NCI-H345 treated with DMSO at 0.1 percent for 48 hours (cell line): ENCODE results near the gene ZFAND3.

Experiments
- DNase-seq: peaks from one replicate; lab custom pipeline; 2025; ENCODE audit not compliant: unreplicated experiment; lab: John Stamatoyannopoulos, UW

Gene ZFAND3, protein sequence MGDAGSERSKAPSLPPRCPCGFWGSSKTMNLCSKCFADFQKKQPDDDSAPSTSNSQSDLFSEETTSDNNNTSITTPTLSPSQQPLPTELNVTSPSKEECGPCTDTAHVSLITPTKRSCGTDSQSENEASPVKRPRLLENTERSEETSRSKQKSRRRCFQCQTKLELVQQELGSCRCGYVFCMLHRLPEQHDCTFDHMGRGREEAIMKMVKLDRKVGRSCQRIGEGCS

DNA sequence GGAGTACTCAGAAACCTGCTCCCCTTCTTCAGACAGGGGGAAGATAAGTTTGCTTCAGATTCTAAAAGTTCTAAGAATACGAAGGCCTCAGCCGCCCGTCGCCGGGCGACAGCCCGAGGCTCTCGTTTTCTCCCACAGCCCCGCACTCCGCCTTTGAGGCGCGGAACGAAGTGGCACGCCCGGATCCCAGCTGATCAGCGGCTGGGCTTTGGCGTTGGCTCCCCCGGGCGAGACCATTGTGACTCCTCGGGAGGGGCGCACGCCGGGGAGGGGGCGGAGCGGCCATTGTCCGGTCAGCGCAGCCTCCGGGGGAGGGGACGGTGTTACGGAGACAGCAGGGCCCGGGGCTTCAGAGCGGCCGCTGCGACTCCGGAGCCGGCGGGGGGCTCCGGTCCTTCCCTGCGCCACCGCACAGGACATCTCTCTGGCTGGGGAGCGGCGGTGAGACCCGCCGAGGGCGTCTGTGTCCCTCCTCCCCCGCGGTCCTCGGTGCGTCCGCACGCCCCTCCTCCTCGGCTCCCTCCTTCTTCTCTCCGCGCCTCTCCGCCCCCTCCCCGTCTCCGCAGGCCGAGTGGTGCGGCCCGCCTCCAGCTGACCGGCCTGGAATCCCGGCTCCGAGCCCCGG lies at the start of gene ZFAND3:
Gene ZFAND3 (plus strand): TSS at position 551 of the 625 bp plus-strand sequence. CDS start 219 bp downstream, outside the sequence.
- DNase-seq: peak; percentile 92

DNA sequence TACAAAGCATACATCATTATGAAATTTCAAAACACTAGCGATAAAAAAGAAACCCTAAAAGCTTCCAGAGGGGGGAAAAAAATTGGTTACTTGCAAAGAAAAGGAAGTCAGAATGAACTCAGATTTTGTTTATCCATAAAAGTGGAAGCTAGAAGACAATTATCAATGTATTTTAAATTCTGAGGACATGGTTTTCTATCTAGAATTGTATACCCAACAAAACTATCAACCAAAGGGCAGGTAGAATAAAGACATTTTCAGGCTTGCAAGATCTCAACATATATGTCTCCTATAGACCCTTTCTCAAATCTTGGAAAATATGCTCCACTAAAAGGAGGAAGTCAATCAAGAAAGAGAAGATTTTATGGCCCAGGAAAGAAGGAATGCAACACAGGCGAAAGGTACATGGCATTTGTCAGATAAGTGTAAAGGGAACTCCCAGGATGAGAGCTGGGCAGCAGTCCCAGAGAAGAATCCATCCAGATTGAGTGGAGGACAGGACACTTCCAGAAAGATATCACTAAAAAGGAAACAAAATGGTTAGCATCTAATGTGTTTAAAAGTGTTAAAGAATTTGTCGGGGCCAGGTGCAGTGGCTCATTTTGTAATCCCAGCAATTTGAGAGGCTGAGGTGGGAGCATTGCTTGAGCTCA lies 45.4 kb upstream of the ZFAND3 start:
- DNase-seq: no peak

DNA sequence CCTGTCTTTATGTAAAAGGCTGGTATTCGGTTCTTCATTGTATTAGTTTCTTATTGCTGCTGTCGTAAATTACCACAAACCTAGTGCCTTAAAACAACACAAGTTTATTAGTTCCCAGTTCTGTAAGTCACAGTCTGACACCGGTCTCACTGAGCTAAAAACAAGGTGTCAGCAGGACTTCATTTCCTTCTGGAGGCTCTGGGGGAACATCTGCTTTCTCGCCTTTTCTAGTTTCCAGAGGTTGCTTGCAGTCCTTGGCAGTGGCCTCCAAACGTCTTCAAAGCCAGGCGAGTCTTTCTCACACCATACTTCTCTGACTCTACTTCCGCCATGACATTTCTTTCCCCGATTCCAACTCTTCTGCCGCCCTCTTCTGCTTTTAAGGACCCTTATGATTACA lies 43.0 kb upstream of the ZFAND3 start:
- DNase-seq: no peak

DNA sequence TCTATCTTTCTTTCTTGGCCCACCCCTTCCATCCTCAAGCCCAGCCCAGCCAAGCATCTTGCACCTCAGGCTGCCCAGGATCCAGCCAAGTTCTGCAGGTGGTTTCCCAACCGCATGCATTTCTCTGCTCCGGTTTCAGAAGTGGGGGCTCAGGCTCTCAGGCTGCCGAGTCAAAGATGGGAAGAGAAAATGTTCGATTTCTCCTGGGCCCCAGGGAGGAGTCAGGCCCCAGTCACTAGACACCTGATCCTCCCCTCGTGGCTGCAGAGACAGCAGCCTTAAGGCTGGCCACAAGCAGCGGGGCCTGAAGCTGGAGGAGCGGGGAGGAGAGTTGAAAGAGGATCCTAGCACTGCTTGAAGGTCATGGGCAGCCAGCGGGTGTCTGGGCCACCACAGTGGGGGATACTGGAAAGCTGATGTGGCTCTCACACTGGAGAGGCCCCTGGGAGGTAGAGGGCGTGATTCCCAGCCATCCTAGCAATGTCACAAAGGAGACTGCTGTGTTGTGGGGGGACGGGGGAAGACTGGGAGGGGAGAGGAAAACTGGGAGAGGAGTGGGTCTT lies 42.2 kb upstream of the ZFAND3 start:
- no peak for DNase-seq

DNA sequence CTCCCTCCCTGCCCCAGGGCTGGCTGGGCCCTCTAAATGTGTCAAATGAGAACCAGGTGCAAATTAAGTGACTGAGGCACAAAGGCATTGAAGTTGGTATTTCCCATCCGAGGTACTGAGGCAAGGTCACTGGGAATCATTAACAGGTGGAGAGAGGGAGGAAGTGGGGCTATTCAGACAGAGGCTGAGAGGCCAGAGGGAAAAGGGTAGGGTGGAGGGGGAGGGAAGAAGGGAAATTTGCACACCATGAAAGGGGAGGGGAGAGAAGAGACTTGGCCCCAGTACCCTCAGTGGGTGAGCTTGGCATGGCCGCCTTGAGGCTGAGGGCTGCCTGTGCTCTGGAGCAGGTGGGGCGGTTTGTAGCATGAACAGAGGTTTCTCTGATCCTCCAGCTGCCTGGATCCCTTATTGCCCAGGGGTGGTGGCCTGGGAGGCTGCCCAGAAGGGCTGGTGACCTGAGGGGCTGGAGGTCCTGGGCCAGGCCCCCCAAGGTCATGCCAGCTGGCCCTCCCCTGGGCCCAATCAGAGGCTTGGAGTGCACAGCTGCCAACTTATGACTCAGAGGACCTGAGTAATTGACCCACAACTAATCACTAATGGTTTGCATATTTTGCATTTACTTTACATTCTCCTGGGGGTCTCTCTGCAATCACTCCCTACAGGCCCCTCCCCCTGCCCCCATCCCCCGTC lies 40.3 kb upstream of the ZFAND3 start:
- no peak for DNase-seq

DNA sequence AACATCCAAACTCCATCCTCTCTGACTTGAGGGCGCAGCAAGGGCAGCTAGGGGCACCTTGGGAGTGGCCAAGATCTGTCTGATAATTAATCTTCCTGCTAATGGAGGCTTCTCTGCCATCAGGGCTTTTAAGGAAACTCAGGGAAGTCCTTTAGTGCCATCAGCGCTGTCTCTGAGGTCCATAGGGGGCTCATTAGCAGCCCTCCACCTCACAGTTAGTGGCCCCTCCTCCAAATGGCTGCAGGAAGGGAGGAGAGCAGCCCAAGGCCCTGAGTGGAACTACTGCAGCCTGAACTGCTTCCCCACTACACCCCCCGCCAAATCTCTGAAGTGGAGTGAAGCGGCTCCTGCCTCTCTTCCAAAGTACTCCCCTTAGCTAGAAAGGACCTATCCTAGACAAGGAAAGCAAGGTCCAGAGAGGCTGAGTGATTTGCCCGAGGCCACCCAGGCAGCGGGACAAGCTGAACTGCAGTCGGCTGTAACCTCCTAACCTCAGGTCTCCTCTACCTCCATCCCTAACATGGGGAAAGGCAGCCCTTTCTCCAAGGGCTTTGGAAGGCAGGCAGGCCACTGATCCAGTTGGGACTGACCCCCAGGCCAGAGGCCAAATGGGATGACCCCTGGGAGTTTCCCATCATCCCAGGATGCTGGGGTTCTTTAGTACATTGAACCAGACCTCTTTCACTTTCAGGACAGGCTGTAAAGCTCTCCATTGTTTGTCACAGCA lies 39.5 kb upstream of the ZFAND3 start:
- no peak for DNase-seq

DNA sequence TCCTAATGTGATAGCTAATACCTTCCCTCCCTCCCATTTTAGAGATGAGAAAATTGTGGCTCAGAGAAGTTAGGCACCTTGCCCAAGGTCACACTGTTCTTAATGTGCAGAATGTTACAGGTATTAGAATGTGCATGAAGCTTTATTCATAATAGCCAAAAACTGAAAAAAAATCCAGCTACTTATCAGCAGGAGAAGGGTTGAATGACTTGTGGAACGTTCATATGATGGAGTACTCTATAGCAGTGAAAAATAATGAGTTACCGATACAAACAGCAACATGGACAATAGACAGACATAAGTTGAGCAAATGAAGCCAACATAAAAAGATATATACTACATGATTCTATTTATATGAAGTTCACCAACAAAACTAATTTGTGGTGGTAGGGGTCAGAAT lies 37.7 kb upstream of the ZFAND3 start:
- no peak for DNase-seq

DNA sequence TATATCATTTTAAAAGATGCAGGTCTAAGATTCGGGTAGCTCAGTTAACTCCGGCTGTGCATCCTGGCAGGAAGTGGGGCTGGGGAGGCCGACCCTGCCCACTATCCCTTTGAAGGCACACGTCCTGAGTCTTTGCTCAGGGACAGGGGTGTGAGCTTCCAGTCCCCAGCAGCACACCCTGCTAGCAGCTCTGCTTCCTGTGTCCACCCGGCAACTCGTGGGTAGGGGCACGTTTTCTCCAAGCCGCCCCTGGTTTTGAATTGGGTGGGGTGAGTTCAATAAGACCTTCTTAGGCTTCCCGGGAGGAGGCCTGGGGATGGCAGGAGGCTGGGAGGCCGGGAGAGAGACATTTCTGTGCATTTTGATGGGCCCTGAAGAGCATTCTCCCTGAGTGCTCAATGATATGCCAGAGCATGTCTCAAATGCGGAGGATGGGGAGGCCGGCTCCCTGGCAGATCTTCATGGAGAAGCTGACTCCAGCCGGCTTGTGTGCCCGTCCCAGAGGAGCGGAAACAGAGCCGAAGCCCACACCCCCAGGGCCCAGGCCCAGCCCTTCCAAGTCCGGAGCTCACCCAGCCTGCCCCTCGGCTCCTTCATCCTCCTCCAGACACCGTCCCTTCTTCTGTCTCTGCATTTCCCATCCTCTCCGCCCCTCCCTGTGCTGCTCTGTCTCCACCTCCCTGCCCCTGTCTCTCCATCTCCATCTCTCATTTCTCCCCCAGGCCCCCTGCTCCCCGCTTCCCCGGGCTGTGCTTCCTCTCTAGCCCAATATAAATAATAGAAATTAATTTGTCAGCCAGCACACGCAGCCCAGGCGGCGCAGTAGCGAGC lies 36.3 kb upstream of the ZFAND3 start:
- DNase-seq: peak; percentile 22

DNA sequence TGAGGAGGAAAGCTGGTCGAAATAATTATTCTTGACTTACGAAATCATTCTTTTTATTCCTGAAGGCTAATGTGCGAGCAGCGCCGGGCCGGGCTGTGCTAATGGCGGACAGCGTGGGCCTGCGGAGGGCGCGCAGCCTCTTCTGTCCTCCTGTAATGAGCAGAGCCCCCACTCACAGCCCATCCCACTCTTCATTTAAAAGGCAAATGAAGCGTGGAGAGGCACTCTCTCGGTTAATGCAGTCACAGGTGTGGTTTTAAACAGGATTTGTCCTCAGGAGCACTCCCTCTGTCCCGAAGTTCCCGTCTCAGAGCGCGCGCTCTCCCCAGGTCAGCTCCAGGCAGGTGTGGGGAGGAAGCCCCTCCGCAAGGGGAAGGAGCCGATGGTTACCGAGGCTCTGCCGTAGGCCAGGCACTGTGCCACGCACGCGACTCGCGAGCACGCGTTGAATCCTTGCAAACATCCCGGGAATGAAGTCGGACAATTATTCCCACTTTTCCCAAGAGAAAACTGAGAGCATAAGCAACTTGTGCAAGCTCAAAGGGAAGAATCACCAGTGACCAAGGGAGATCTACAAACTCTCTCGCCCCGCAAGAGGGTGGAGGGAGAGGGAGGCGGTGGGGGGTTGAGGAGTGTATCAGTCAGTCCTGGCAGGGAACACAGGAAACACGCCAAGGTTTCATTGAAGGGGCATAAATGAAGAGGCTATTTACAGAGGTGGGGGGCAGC lies 35.5 kb upstream of the ZFAND3 start:
- peak; percentile 33 for DNase-seq

DNA sequence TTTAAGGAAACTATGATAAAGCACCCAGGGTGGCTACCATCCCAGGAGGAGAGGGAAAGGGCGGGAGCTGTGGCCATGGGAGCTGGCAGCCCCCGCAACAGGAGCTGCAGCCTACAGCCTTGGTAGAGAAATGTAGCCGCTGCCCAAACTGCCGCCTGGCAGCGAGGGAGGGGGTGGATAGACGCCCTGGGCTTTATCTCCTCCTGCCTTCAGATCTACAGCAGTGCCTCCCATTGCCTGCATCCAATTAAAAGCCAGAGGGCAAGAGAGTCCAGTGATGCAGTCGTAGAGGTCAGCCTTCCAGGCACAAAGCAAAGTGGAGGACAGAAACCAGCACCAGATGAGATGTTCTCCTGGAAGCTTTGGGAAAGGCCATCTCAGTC lies 35.0 kb upstream of the ZFAND3 start:
- no peak for DNase-seq

DNA sequence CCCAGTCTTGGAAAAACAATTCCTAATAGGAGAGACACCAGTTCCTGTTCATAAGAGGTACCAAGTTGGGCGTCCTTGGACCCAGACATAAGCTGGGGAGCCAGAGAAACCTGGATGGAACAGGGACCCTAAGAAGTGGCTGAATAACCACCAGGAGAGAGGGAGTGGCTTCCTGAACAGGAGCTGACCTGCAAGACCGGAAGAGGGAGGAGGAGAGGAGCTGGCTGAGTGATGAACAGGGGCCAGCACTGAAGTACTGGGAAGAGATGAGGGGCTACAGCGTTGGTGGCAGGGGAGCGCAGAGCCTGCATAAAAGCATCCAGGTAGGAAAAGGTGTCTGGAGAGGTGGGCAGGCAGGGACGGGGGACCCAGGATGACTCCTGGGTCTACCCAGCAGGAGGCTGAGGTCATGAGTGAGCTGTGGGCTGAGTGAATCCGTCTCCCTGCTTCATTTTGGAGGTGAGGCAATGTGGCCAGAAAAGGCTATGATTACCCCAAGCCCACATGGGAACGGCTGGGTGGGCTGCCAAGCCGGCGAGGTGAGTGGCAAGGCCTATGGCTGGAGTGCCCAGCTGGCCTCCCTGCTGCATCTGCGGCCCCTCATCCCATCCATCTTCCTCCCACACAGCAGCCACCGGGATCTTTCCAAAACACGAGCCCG lies 34.4 kb upstream of the ZFAND3 start:
- no peak for DNase-seq

DNA sequence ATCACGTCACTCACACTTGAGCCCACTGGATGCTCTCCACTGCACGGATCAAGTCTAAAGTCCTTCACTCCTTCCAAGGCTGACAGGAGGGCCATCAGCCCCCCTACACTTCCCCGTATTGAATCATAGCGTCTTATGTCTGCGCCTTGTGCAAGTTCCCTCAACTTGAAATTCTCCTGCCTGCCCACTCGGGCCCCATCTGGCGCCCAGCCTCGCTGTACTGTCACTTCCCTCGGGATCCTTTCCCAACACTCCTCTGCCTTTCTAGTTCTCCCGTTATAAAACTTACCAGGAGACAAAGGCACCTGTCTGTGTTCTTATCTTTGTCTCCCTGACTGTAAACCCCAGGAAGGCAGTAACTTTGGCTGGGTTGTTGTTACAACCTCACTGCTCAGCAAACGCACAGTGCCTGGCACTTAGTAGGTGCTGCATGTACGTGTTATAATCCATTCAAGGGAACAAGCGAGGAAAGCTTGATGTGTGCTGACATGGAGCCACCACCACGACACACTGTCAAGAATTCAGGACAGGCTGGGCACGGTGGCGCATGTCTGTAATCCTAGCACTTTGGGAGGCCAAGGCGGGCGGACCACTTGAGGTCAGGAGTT lies 33.8 kb upstream of the ZFAND3 start:
- DNase-seq: no peak

DNA sequence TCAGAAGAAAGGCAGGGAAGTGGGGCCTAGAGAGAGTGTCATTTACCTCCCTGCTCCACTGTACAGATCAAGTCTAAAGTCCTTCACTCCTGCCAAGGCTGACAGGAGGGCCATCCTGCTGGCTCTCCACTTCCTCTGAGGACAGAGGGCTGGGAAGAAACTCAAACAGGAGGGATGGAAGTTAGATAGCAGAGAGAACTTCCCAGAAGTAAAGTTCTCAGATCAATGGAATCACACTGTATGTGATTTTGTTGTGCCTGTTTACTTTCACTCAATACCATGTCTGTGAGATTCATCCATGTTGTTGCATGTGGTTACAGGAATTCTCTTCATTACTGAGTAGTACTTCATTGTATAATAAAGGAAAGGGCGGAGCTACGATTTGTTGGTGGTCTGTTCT lies 32.3 kb upstream of the ZFAND3 start:
- no peak for DNase-seq

DNA sequence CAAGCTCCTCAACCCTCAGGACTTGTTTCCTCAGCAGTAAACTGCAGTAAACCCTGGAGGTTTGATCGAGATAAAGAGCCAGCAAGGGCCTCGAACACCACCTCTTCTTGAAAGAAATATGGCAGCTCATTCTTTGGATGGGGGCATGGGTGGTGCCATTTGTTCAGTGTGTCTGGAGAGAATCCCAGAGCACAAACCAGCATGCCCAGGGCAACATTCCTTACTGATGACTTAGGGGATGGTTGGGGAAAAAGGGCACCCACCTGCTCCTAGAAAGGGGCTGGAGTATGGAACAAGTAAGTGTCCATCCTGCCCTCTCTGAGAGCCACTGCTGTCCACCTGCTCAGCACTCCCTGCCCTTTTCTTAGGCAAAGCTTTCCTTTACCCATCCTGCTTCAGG lies 31.3 kb upstream of the ZFAND3 start:
- no peak for DNase-seq

DNA sequence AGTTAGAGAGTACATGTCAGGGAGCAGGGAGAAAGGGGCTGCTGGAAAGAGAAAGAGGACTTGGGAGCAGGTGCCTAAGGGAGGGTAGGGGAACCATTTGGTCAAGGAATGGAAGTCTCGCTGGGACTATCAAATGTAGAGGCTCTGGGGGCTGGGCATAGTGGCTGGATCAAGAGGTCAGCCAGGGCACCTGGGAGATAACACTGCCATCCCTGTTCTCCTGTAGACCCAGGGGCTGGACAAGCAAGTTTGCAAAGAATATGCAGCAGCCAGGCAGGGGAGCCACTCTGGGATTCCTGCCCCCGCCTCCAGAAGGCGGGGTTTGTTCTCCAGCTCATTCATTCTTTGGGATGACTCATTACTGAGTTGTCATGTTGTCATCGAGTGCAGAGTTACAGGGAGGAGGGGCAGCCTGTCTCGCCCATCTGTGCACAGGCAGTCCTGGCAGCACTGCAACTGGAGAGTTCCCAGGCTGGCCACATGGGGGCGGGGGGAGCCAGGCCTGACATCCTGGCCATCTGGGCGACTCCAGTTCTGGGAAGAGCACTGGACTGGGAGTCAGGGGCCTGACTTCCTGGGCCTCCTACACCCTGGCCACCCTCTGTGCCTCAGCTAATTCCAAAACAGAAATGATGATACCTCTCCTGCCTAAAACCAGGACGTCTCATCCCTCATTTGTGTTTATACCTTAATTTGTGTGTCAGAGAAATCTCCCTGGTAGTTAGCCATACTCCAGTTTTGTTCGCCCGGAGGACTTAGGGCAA lies 28.2 kb upstream of the ZFAND3 start:
- DNase-seq: peak; percentile 86

DNA sequence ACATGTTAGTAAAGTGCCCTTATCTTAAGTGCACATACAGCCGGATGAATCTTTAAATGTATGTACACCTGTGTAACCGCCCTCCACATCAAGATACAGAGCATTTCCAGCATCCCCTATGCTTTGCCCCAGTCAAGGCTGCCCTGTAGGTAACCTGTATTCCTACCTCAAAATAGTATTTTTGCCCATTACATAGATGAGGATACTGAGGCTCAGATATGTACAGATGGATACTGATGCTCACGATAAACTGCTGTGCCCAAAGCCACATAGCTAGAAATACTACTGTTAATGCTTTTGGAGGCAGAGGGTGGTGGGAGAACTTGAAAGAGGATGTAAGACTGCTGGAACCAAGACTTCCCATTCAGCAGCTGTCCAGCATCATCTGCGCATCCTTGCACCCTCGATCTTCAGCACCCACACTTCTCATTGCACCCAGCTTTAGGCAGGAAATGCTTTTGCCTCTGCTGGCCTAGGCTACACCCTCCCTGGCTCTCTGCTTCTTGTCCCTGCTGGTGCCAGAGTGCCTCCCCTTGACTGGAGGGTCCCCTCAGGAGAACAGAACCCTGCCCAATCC lies 27.0 kb upstream of the ZFAND3 start:
- DNase-seq: no peak

DNA sequence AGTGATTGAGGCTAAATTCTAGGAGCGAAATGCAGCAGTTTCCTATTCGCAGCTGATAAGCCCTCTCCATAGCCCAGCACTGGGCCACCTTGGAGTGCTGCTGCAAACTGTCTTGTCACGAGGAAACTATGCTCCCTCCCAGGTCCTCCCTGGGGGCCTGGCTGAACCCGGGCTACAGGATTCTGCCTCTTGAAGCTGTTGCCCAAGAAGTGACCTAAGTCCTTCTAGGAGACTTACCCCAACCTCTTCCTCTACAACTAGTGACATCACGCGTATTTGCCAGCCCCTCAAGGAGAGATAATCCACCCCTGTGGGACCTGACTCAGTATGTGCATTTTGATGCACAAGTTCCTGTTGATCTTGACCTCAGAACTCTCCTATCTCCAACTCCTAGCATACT lies 26.5 kb upstream of the ZFAND3 start:
- DNase-seq: no peak
